IPS-NIHi11 (cell line): Measurements from ENCODE around the gene ANKRD62.
A peak's percentile ranks its signal among the peaks of the same experiment; 100 is the strongest.
"Not testable (repeated sequence)": the region's sequence is repeated elsewhere in the genome, so short reads cannot be mapped to it uniquely, and the experiment has no call there.

Experiments
- DNase-seq: peaks from one replicate; pipeline ENCODE4 v3.0.0; 2012; ENCODE audit warnings: mixed read lengths, low spot score

ANKRD62 gene

DNA sequence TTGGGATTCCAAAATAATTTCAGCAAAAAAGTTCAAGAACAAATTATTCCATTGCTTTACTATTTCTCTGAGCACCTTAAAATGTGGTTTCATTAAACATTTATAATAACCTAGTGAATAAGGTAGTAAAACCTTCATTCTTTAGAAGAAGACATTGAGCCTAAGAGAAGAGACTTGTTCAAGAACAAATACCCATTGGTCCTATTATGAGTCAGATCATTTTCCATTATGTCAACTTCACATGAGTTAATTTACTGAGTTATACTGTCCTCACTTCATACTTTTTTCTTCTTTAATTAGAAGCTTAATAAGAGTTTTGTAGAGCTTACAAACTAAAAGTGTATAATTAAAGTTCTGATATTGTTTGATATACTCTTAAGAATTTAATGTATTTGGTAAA lies 5.5 kb downstream of the ANKRD62 start:
- no peak for DNase-seq

DNA sequence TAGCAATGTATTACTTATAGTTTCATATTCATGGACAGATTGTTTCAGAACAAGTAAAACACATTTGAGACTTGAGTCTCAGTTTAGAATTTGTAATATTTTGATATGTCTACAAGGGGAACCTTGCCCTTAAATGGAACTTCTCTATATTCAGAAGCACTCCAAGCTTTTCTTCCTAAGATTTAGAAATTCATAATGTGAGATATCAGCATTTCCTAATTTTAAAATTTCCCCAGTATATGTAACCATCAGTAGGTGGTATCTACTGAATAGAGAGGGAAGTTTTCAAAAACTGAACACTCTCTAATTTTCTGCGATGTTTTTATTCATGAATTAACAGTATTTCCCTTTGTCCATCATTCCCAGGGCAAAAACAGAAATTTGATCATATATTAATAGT lies 7.6 kb downstream of the ANKRD62 start:
- no peak for DNase-seq

- DNase-seq: no peak
Observed at GRCh38 chr18:12102136-12102842, 8.6 kb downstream of the ANKRD62 start.

GRCh38 chr18:12106471-12106870 lies 12.8 kb downstream of the ANKRD62 start:
- no peak for DNase-seq

DNA sequence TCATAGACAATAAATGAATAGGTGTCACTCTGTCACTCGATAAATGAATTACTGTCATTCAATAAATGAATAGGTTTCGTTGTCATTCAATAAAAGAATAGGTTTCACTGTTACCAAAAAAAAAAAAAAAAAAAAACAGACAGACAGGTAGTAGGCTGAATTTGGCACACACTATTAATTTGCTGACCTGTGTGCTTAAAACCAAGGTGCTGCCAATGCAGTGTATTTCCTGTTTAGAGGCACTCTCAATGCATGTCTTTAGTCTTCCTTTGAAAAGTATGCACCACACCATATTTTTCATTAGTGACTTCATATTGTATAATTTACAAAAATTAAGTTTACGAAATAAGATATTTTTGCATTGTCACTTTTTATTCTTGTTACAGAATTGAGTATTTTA lies 16.2 kb downstream of the ANKRD62 start:
- no peak for DNase-seq

DNA sequence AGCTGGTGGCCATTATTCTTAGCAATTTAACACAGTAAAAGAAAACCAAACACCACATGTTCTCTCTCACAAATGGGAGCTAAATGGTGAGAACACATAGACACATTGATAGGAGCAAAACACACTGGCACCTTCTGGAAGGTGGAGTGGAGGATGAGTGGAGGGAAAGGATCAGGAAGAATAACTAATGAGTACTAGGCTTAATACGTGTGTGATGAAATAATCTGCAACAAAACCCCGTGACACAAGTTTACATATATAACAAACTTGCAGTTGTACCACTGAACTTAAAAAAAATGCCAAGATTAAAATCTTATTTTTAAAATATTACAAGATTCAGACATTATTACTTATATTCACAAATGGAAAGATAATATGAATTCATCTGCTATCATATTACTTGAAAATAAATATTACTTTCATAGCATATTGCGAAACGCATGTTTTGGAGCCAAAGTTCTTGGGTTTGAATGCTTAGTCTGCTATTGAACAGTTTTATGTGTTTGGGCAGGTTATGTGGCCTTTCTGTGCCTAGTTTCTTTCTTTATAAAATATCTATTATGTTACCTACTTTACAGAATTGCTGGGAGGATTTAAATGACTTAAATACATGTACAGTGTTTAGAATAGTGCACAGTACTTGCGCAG lies 20.5 kb downstream of the ANKRD62 start:
- no peak for DNase-seq

GRCh38 chr18:12119358-12119757 lies 25.7 kb downstream of the ANKRD62 start:
- DNase-seq: no peak

- DNase-seq: peak; percentile 28
Observed at GRCh38 chr18:12121175-12122042, 27.8 kb downstream of the ANKRD62 start.

- DNase-seq: not testable (repeated sequence)
Observed at GRCh38 chr18:12122043-12122389, 28.4 kb downstream of the ANKRD62 start.

- not testable (repeated sequence) for DNase-seq
Observed at GRCh38 chr18:12127647-12128046, 34.0 kb downstream of the ANKRD62 start.

GRCh38 chr18:12138831-12139230 lies 45.2 kb downstream of the ANKRD62 start:
- DNase-seq: not testable (repeated sequence)

GRCh38 chr18:12140866-12141265 lies 47.2 kb downstream of the ANKRD62 start:
- DNase-seq: not testable (repeated sequence)

DNA sequence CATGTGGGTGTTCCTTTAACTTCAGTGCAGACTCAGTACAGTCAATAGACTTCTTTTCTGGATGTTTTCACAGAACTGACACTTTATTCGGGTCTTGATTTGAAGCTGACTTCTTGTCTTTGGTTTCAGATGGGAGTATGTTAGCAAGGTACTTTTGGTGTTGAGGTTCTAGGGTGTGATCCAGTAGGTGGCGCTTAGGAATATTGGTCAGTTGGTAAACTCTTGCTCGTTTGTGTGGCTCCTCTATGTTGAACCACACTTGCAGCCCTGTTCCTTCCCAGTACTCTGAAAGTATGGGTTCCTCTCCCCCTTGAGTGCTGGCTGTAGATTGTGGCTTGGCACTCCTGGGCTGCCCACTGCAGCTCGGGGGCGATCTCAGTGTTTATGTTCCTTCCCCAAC lies 48.1 kb downstream of the ANKRD62 start:
- DNase-seq: not testable (repeated sequence)

GRCh38 chr18:12149431-12149830 lies 55.8 kb downstream of the ANKRD62 start:
- not testable (repeated sequence) for DNase-seq

DNA sequence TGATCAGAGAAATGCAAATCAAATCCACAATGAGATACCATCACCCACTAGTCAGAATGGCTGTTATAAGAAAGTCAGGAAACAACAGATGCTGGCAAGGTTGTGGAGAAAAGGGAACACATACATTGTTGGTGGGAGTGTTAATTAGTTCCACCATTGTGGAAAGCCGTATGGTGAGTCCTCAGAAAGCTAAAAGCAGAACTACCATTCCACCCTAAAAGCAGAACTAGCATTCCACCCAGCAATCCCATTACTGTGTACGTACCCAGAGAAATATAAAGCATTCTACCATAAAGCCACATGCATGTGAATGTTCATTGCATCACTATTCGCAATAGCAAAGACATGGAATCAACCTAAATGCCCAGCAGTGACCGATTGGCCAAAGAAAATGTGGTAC lies 60.7 kb downstream of the ANKRD62 start:
- DNase-seq: no peak

DNA sequence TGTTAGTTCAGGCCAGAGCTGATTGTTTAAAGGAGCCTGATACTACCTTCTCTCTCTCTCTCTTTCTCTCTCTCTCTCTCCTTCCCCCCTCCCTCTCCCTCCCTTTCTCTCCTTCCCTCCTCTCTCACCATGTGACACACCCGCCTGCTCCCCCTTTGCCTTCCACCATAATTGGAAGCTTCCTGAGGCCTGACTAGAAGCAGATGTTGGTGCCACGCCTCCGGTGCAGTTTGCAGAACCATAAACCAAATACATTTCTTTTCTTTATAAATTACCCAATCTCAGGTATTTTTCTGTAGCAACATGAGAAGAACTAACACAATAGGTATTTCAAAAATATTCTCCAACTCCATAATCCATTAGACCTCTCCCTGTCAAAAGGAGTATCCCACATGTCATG lies 62.4 kb downstream of the ANKRD62 start:
- DNase-seq: no peak

- no peak for DNase-seq
Observed at GRCh38 chr18:12159446-12159845, 65.8 kb downstream of the ANKRD62 start.

DNA sequence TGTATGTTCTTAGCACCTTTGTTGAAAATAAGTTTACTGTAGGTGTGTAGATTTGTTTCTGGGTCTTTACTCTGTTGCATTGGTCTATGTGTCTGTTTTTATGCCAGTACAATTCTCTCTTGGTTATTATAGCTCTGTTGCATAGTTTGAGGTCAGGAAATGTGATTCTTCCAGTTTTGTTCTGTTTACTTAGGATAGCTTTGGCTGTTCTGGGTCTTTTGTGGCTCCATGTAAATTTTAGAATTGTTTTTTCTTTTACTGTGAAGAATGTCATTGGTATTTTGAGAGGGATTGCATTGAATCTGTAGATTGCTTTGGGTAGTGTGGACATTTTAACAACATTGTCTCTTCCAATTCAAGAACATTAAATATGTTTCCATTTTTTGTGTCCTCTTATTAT lies 69.1 kb downstream of the ANKRD62 start:
- no peak for DNase-seq

GRCh38 chr18:12165038-12165768 lies 71.6 kb downstream of the ANKRD62 start:
- no peak for DNase-seq
